GM23338 (cell line): ENCODE measurements around the gene S100A14. TPM values are rescaled to one million over a fixed set of nuclear protein-coding genes. Genes with fewer than 3 reads are reported as not detected.

Experiments
- ATAC-seq: fragments of 200-7000 bp; cut with Tn5 transposase; 3 replicates; pipeline ENCODE4 v1.9.1; 2020
- DNase-seq: peaks from one replicate; pipeline ENCODE4 v3.0.0-alpha.2; 2015; ENCODE audit warnings: low spot score
- H2AFZ ChIP-seq: fragments of 200-600 bp; sonication (generic); 2 replicates; pipeline ENCODE4 v1.8.0; 2016; ENCODE audit warnings: antibody characterized with exemption, mild to moderate bottlenecking, moderate library complexity
- H3F3A ChIP-seq: fragments of 200-600 bp; sonication (generic); replicated peaks from 2 replicates; pipeline ENCODE4 v1.8.0; 2017; ENCODE audit warnings: antibody characterized with exemption, mixed run types, low read depth
- H3K27ac ChIP-seq: fragments of 200-600 bp; sonication (generic); 2 replicates; pipeline ENCODE4 v1.6.1; 2016; ENCODE audit warnings: low read depth
- H3K27me3 ChIP-seq: fragments of 200-600 bp; sonication (generic); 2 replicates; pipeline ENCODE4 v1.8.0; 2016; ENCODE audit warnings: mild to moderate bottlenecking, mixed run types, moderate library complexity; ENCODE audit not compliant: insufficient read depth
- H3K36me3 ChIP-seq: fragments of 200-600 bp; sonication (generic); 2 replicates; pipeline ENCODE4 v1.8.0; 2016; ENCODE audit warnings: mild to moderate bottlenecking; ENCODE audit not compliant: insufficient read depth
- H3K4me1 ChIP-seq: fragments of 200-600 bp; sonication (generic); 2 replicates; pipeline ENCODE4 v1.8.0; 2016; ENCODE audit warnings: mild to moderate bottlenecking, moderate library complexity; ENCODE audit not compliant: insufficient read depth
- H3K4me2 ChIP-seq: fragments of 200-600 bp; sonication (generic); 2 replicates; pipeline ENCODE4 v1.7.1; 2017; ENCODE audit warnings: mixed run types
- H3K4me3 ChIP-seq: fragments of 200-600 bp; sonication (generic); 2 replicates; pipeline ENCODE4 v1.6.1; 2016; ENCODE audit warnings: mixed run types
- H3K79me2 ChIP-seq: fragments of 200-600 bp; sonication (generic); replicated peaks from 2 replicates; pipeline ENCODE4 v1.8.0; 2017; ENCODE audit warnings: mild to moderate bottlenecking; ENCODE audit not compliant: insufficient read depth
- H3K9me2 ChIP-seq: fragments of 200-600 bp; sonication (generic); 2 replicates; pipeline ENCODE4 v1.8.0; 2017; ENCODE audit not compliant: insufficient read depth
- H4K20me1 ChIP-seq: fragments of 200-600 bp; sonication (generic); replicated peaks from 2 replicates; pipeline ENCODE4 v1.8.0; 2017; ENCODE audit warnings: mild to moderate bottlenecking; ENCODE audit not compliant: insufficient read depth
- H3K27ac Mint-ChIP-seq: 2 replicates; pipeline ENCODE4 v1.8.0; 2020; ENCODE audit warnings: inconsistent platforms, mild to moderate bottlenecking, moderate library complexity, mixed read lengths
- H3K27me3 Mint-ChIP-seq: 3 replicates; pipeline ENCODE4 v1.8.0; 2022; ENCODE audit warnings: low read depth, mild to moderate bottlenecking, moderate library complexity, mixed read lengths, inconsistent platforms; ENCODE audit not compliant: insufficient read depth, poor library complexity
- H3K36me3 Mint-ChIP-seq: 3 replicates; pipeline ENCODE4 v1.8.0; 2021; ENCODE audit warnings: low read depth, mild to moderate bottlenecking, inconsistent platforms, moderate library complexity, mixed read lengths
- H3K4me1 Mint-ChIP-seq: 3 replicates; pipeline ENCODE4 v1.8.0; 2020; ENCODE audit warnings: mild to moderate bottlenecking, inconsistent platforms, mixed read lengths
- H3K4me3 Mint-ChIP-seq: 3 replicates; pipeline ENCODE4 v1.8.0; 2021; ENCODE audit warnings: moderate library complexity, mild to moderate bottlenecking, inconsistent platforms, mixed read lengths
- H3K9me3 Mint-ChIP-seq: 3 replicates; pipeline ENCODE4 v1.8.0; 2020; ENCODE audit warnings: moderate library complexity, mild to moderate bottlenecking, inconsistent platforms, mixed read lengths
- CREB1 ChIP-seq: fragments of 250-450 bp; sonication (Bioruptor Pico); IDR thresholded peaks from 2 replicates; pipeline ENCODE4 v1.5.0; 2020; ENCODE audit warnings: low read depth, mild to moderate bottlenecking, moderate library complexity
- ETS1 ChIP-seq: IDR thresholded peaks from 2 replicates; pipeline ENCODE4 v1.6.1; 2016; ENCODE audit warnings: antibody characterized with exemption
- EZH2 ChIP-seq: fragments of 200-600 bp; sonication (generic); IDR thresholded peaks from one replicate; pipeline ENCODE4 v1.8.0; 2017; ENCODE audit warnings: antibody characterized with exemption, mild to moderate bottlenecking, low read depth; ENCODE audit not compliant: unreplicated experiment
- EZH2phosphoT487 ChIP-seq: fragments of 200-600 bp; sonication (generic); IDR thresholded peaks from one replicate; pipeline ENCODE4 v1.8.1; 2018; ENCODE audit warnings: antibody characterized with exemption; ENCODE audit not compliant: unreplicated experiment
- JUNB ChIP-seq: IDR thresholded peaks from one replicate; pipeline ENCODE4 v1.6.1; 2016; ENCODE audit warnings: antibody characterized with exemption; ENCODE audit not compliant: unreplicated experiment
- NANOG ChIP-seq: IDR thresholded peaks from 2 replicates; pipeline ENCODE4 v1.6.1; 2016; ENCODE audit warnings: antibody characterized with exemption, borderline replicate concordance
- POLR2AphosphoS5 ChIP-seq: IDR thresholded peaks from 2 replicates; pipeline ENCODE4 v1.6.1; 2016; ENCODE audit warnings: antibody characterized with exemption, low read depth
- REST ChIP-seq: IDR thresholded peaks from one replicate; pipeline ENCODE4 v1.6.1; 2018; ENCODE audit warnings: antibody characterized with exemption; ENCODE audit not compliant: unreplicated experiment
- STAT1 ChIP-seq: IDR thresholded peaks from one replicate; pipeline ENCODE4 v1.6.1; 2016; ENCODE audit warnings: antibody characterized with exemption; ENCODE audit not compliant: unreplicated experiment
- ZNF114 ChIP-seq: fragments of 250-450 bp; sonication (Bioruptor Pico); IDR thresholded peaks from 2 replicates; pipeline ENCODE4 v1.5.0; 2020; ENCODE audit warnings: mild to moderate bottlenecking, moderate library complexity
- ZNF331 ChIP-seq: fragments of 250-450 bp; sonication (Bioruptor Pico); IDR thresholded peaks from 2 replicates; pipeline ENCODE4 v1.5.0; 2020; ENCODE audit warnings: low read depth, mild to moderate bottlenecking, moderate library complexity
- ZNF462 ChIP-seq: fragments of 250-450 bp; sonication (Bioruptor Pico); IDR thresholded peaks from 2 replicates; pipeline ENCODE4 v1.5.0; 2020; ENCODE audit warnings: mild to moderate bottlenecking, moderate library complexity
- polyA plus RNA-seq: library from polyadenylated mRNA; unstranded; fragments of >200 nt; fragmentation: Nextera tagmentation; extraction: Ambion mirVana; gene quantifications from 2 replicates; pipeline ENCODE4 v1.2.1, GENCODE V29; 2016
- total RNA-seq: library from RNA; depleted of rRNA; stranded (reverse); fragments of >200 nt; shearing (Covaris generic); gene quantifications from 2 replicates; pipeline ENCODE4 v1.2.3, GENCODE V29; 2014
- TF ChIP-seq, protein P1 (sequence below), 2 experiments: fragments of 200-600 bp in 1 of 2; sonication (generic) in 1 of 2; conservative IDR thresholded peaks; 2 replicates each; pipeline versions ENCODE4 v1.5.1 to v1.6.1; 2016 to 2017; ENCODE audit warnings: antibody characterized with exemption in 2 of 2, low read depth in 2 of 2, mild to moderate bottlenecking in 2 of 2, moderate library complexity in 1 of 2

Gene S100A14
- total and polyA plus RNA-seq, 2 experiments from 2014 or later = 0.28 to 0.53 TPM

DNA sequence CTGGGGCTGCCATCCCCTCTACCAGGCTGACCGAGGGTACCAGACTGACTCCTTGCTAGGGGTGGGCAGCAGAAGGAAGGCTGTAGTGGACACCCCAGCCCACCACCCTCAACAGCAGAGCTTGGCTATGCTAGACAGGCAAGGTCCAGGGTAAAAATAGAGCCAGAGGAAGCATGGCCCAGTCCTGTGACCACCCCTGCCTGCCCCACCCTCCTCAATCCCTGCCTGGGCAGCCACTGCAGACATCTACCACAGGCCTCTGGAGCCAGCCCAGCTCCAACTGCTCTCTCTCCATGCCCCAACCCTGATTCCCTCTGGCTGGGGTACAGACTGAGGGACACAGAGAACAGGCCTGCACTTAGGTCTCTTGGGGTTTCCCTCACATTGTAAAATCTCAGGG, 13.8 kb upstream of the S100A14 start:
- ATAC-seq (no peak), DNase-seq (no peak)
- H3K4me2 ChIP-seq = no peak overlapping the region
- Mint-ChIP-seq H3K27me3 (peaks cover 20% of the 10 kb centered on the region), H3K27ac (no peak overlapping the region), H3K4me3 (no peak overlapping the region), H3K36me3 (peaks cover 28% of the 10 kb centered on the region), H3K4me1 (peaks cover 46% of the 10 kb centered on the region), H3K9me3 (no peaks in the 10 kb centered on the region)
- H3K27ac ChIP-seq = no peak overlapping the region
- no peak for TF ChIP-seq ZNF462 (CRISPR knock-in tag)
- no peak for TF ChIP-seq JUNB
- no peak for TF ChIP-seq ZNF331 (CRISPR knock-in tag)
- no peak for TF ChIP-seq STAT1
- TF ChIP-seq CREB1 (CRISPR knock-in tag) = no peak
- TF ChIP-seq ZNF114 (CRISPR knock-in tag) = no peak
- no peak for TF ChIP-seq ETS1
- no peak for TF ChIP-seq REST
- TF ChIP-seq EZH2phosphoT487 = no peak
- no peak for TF ChIP-seq EZH2
- no peak for TF ChIP-seq POLR2AphosphoS5
- TF ChIP-seq, protein P1, sequence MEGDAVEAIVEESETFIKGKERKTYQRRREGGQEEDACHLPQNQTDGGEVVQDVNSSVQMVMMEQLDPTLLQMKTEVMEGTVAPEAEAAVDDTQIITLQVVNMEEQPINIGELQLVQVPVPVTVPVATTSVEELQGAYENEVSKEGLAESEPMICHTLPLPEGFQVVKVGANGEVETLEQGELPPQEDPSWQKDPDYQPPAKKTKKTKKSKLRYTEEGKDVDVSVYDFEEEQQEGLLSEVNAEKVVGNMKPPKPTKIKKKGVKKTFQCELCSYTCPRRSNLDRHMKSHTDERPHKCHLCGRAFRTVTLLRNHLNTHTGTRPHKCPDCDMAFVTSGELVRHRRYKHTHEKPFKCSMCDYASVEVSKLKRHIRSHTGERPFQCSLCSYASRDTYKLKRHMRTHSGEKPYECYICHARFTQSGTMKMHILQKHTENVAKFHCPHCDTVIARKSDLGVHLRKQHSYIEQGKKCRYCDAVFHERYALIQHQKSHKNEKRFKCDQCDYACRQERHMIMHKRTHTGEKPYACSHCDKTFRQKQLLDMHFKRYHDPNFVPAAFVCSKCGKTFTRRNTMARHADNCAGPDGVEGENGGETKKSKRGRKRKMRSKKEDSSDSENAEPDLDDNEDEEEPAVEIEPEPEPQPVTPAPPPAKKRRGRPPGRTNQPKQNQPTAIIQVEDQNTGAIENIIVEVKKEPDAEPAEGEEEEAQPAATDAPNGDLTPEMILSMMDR (conservative IDR thresholded peaks at IDR 0.05; ENCODE audit: low read depth in 2 of 2) = no peak
- TF ChIP-seq NANOG = no peak
- no peaks in the 10 kb centered on the region for H3K36me3 ChIP-seq
- no peaks in the 10 kb centered on the region for H4K20me1 ChIP-seq
- peaks cover 13% of the 10 kb centered on the region; the same call in 1 of the 2 replicates for H3K4me1 ChIP-seq
- no peak overlapping the region for H2AFZ ChIP-seq
- H3K4me3 ChIP-seq = no peak overlapping the region
- H3K9me2 ChIP-seq = 0 out of 2 replicates have a peak, but pooled peaks cover 3% of the 10 kb centered on the region
- peaks cover 8% of the 10 kb centered on the region; the same call in 1 of the 2 replicates for H3F3A ChIP-seq
- H3K27me3 ChIP-seq = no peaks in the 10 kb centered on the region
- peaks cover 7% of the 10 kb centered on the region for H3K79me2 ChIP-seq
